HepG2 (cell line): Measurements from ENCODE around the gene GGA1. TPM values are rescaled to one million over a fixed set of nuclear protein-coding genes. Genes with fewer than 3 reads are reported as not detected.

Source experiments
- BCL6 ChIP-seq: IDR thresholded peaks from 2 replicates; pipeline ENCODE4 v1.6.1; 2016; ENCODE audit warnings: missing genetic modification reagents, missing compliant biosample characterization
- DMAP1 ChIP-seq: IDR thresholded peaks from 2 replicates; pipeline ENCODE4 v1.6.1; 2016
- DPF2 ChIP-seq: sonication (generic); formaldehyde crosslinking; IDR thresholded peaks from 2 replicates; pipeline ENCODE4 v1.4.0; 2020; ENCODE audit warnings: mild to moderate bottlenecking, low read depth, missing genetic modification reagents, borderline replicate concordance
- ELF4 ChIP-seq: sonication (generic); formaldehyde crosslinking; IDR thresholded peaks from 2 replicates; pipeline ENCODE4 v1.5.0; 2020; ENCODE audit warnings: missing genetic modification reagents, mild to moderate bottlenecking, moderate library complexity, borderline replicate concordance
- FOXA3 ChIP-seq: IDR thresholded peaks from 2 replicates; pipeline ENCODE4 v1.6.1; 2016; ENCODE audit warnings: missing genetic modification reagents, missing compliant biosample characterization
- GPN1 ChIP-seq: sonication (generic); formaldehyde crosslinking; IDR thresholded peaks from 2 replicates; pipeline ENCODE4 v1.5.1; 2020; ENCODE audit warnings: missing genetic modification reagents, borderline replicate concordance
- HES4 ChIP-seq: sonication (generic); formaldehyde crosslinking; IDR thresholded peaks from 2 replicates; pipeline ENCODE4 v1.9.0; 2021; ENCODE audit warnings: mild to moderate bottlenecking, missing genetic modification reagents, borderline replicate concordance
- MLLT10 ChIP-seq: sonication (generic); formaldehyde crosslinking; IDR thresholded peaks from 2 replicates; pipeline ENCODE4 v1.4.0; 2020; ENCODE audit warnings: missing genetic modification reagents
- MTF2 ChIP-seq: sonication (generic); formaldehyde crosslinking; IDR thresholded peaks from 2 replicates; pipeline ENCODE4 v1.5.0; 2020; ENCODE audit warnings: missing genetic modification reagents, borderline replicate concordance
- POLR2AphosphoS2 ChIP-seq: IDR thresholded peaks from 2 replicates; pipeline ENCODE4 v1.6.1; 2011; ENCODE audit warnings: low read depth, low read length, improper control_type of control experiment
- PRMT3 ChIP-seq: sonication (generic); formaldehyde crosslinking; IDR thresholded peaks from 2 replicates; pipeline ENCODE4 v1.8.1; 2022; ENCODE audit warnings: low read depth, mild to moderate bottlenecking, moderate library complexity, missing genetic modification reagents, borderline replicate concordance
- RARA ChIP-seq: IDR thresholded peaks from 2 replicates; pipeline ENCODE4 v1.6.1; 2016; ENCODE audit warnings: missing genetic modification reagents, missing compliant biosample characterization
- SAFB2 ChIP-seq: sonication (generic); formaldehyde crosslinking; IDR thresholded peaks from 2 replicates; pipeline ENCODE4 v1.5.1; 2020; ENCODE audit warnings: missing genetic modification reagents, low read depth, mild to moderate bottlenecking, borderline replicate concordance
- SALL1 ChIP-seq: sonication (generic); formaldehyde crosslinking; IDR thresholded peaks from 2 replicates; pipeline ENCODE4 v1.8.0; 2022; ENCODE audit warnings: mild to moderate bottlenecking, missing genetic modification reagents
- SIX1 ChIP-seq: sonication (generic); formaldehyde crosslinking; IDR thresholded peaks from 2 replicates; pipeline ENCODE4 v1.4.0; 2020; ENCODE audit warnings: missing genetic modification reagents, borderline replicate concordance
- SRSF1 ChIP-seq: fragments of 200-400 bp; formaldehyde crosslinking; optimal IDR thresholded peaks from 2 replicates; pipeline ENCODE3; 2017; ENCODE audit warnings: mild to moderate bottlenecking, low read depth, low read length, moderate library complexity
- TAF15 ChIP-seq: fragments of 200-400 bp; formaldehyde crosslinking; IDR thresholded peaks from one replicate; pipeline ENCODE4 v1.6.1; 2018; ENCODE audit warnings: mild to moderate bottlenecking, low read depth, low read length; ENCODE audit not compliant: poor library complexity, severe bottlenecking
- XRCC5 ChIP-seq: fragments of 200-400 bp; formaldehyde crosslinking; optimal IDR thresholded peaks from 2 replicates; pipeline ENCODE3; 2017; ENCODE audit warnings: mild to moderate bottlenecking, low read length
- ZBTB3 ChIP-seq: sonication (generic); formaldehyde crosslinking; IDR thresholded peaks from 2 replicates; pipeline ENCODE4 v1.4.0; 2020; ENCODE audit warnings: low read depth, mild to moderate bottlenecking, moderate library complexity, missing genetic modification reagents, borderline replicate concordance
- ZEB1 ChIP-seq: IDR thresholded peaks from 2 replicates; pipeline ENCODE4 v1.6.1; 2012; ENCODE audit warnings: mild to moderate bottlenecking, low read depth, inconsistent platforms; ENCODE audit not compliant: insufficient replicate concordance
- ZMYM4 ChIP-seq: sonication (generic); formaldehyde crosslinking; IDR thresholded peaks from 2 replicates; pipeline ENCODE4 v1.8.1; 2023; ENCODE audit warnings: mild to moderate bottlenecking, missing genetic modification reagents
- ZNF17 ChIP-seq: sonication (generic); formaldehyde crosslinking; IDR thresholded peaks from 2 replicates; pipeline ENCODE4 v1.5.0; 2020; ENCODE audit warnings: mild to moderate bottlenecking, missing genetic modification reagents
- ZNF264 ChIP-seq: sonication (generic); formaldehyde crosslinking; IDR thresholded peaks from 2 replicates; pipeline ENCODE4 v1.4.0; 2020; ENCODE audit warnings: missing genetic modification reagents
- ZNF274 ChIP-seq: sonication (generic); formaldehyde crosslinking; IDR thresholded peaks from 2 replicates; pipeline ENCODE4 v1.5.1; 2020; ENCODE audit warnings: mild to moderate bottlenecking, missing genetic modification reagents
- ZNF326 ChIP-seq: sonication (generic); formaldehyde crosslinking; IDR thresholded peaks from 2 replicates; pipeline ENCODE4 v1.4.0; 2020; ENCODE audit warnings: missing genetic modification reagents, borderline replicate concordance
- ZNF354B ChIP-seq: sonication (generic); formaldehyde crosslinking; IDR thresholded peaks from 2 replicates; pipeline ENCODE4 v1.8.0; 2022; ENCODE audit warnings: mild to moderate bottlenecking, missing genetic modification reagents
- ZNF547 ChIP-seq: sonication (generic); formaldehyde crosslinking; IDR thresholded peaks from 2 replicates; pipeline ENCODE4 v1.5.1; 2020; ENCODE audit warnings: mild to moderate bottlenecking, missing genetic modification reagents
- ZNF569 ChIP-seq: sonication (generic); formaldehyde crosslinking; IDR thresholded peaks from 2 replicates; pipeline ENCODE4 v1.5.0; 2020; ENCODE audit warnings: mild to moderate bottlenecking, missing genetic modification reagents, moderate library complexity, borderline replicate concordance
- ZNF780A ChIP-seq: sonication (generic); formaldehyde crosslinking; IDR thresholded peaks from 2 replicates; pipeline ENCODE4 v1.8.0; 2022; ENCODE audit warnings: mild to moderate bottlenecking, missing genetic modification reagents, moderate library complexity
- ZNF792 ChIP-seq: IDR thresholded peaks from 2 replicates; pipeline ENCODE4 v1.6.1; 2016
- ZSCAN25 ChIP-seq: sonication (generic); formaldehyde crosslinking; IDR thresholded peaks from 2 replicates; pipeline ENCODE4 v1.8.0; 2022; ENCODE audit warnings: mild to moderate bottlenecking, missing genetic modification reagents
- polyA plus RNA-seq, 8 experiments: library from polyadenylated mRNA; depleted of rRNA in 3 of 8; stranded (reverse) in 7 of 8; unstranded in 1 of 8; fragments of >200 nt; fragmentation: Illumina TruSeq in 4 of 8; extraction: Trizol in 4 of 8; gene quantifications; 2 replicates each; pipeline versions ENCODE4 v1.2.1 to v1.2.3, GENCODE V29; 2011 to 2016; ENCODE audit warnings: low read depth in 4 of 8, missing spikeins in 1 of 8, mixed read lengths in 1 of 8; ENCODE audit not compliant: insufficient read depth in 1 of 8
- total RNA-seq, 5 experiments: library from RNA; depleted of rRNA; stranded (reverse); fragments of >200 nt; fragmentation: Illumina TruSeq; extraction: Trizol; gene quantifications; 2 replicates each; pipeline ENCODE4 v1.2.3, GENCODE V29; 2016; ENCODE audit warnings: low read depth in 1 of 5
- TF ChIP-seq, protein P1 (sequence below): sonication (generic); formaldehyde crosslinking; IDR thresholded peaks from 2 replicates; pipeline ENCODE4 v1.4.0; 2020; ENCODE audit warnings: missing genetic modification reagents

GGA1 gene
- total and polyA plus RNA-seq, 2 of the 13 experiments (the other 11 are each of a cell fraction or from before 2014, with no cell fraction given): 29.1 to 87.2 TPM

GRCh38 chr22:37566903-37567798 lies 41.5 kb upstream of the GGA1 start (continued):
- no peak for TF ChIP-seq ZNF547 (CRISPR knock-in tag)
- TF ChIP-seq ZNF780A (CRISPR knock-in tag): no peak
- no peak for TF ChIP-seq HES4 (CRISPR knock-in tag)
- TF ChIP-seq ZNF274: no peak; the same call in 1 of the 2 replicates
- no peak for TF ChIP-seq ZNF792
- no peak for TF ChIP-seq ZNF264
- TF ChIP-seq ZNF17 (CRISPR knock-in tag): no peak
- TF ChIP-seq ELF4 (CRISPR knock-in tag): no peak
- TF ChIP-seq ZSCAN25 (CRISPR knock-in tag): peak; percentile 87
- TF ChIP-seq SIX1 (CRISPR knock-in tag): no peak
- no peak for TF ChIP-seq ZNF354B (CRISPR knock-in tag)
- TF ChIP-seq, protein P1, sequence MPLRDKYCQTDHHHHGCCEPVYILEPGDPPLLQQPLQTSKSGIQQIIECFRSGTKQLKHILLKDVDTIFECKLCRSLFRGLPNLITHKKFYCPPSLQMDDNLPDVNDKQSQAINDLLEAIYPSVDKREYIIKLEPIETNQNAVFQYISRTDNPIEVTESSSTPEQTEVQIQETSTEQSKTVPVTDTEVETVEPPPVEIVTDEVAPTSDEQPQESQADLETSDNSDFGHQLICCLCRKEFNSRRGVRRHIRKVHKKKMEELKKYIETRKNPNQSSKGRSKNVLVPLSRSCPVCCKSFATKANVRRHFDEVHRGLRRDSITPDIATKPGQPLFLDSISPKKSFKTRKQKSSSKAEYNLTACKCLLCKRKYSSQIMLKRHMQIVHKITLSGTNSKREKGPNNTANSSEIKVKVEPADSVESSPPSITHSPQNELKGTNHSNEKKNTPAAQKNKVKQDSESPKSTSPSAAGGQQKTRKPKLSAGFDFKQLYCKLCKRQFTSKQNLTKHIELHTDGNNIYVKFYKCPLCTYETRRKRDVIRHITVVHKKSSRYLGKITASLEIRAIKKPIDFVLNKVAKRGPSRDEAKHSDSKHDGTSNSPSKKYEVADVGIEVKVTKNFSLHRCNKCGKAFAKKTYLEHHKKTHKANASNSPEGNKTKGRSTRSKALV (CRISPR knock-in tag): no peak
- TF ChIP-seq POLR2AphosphoS2: peak; percentile 72; the same call in 1 of the 2 replicates
- TF ChIP-seq DPF2 (CRISPR knock-in tag): no peak
- TF ChIP-seq ZNF569 (CRISPR knock-in tag): no peak
- no peak for TF ChIP-seq TAF15
- no peak for TF ChIP-seq SRSF1
- no peak for TF ChIP-seq FOXA3
- TF ChIP-seq GPN1 (CRISPR knock-in tag): no peak
- TF ChIP-seq DMAP1: 0 out of 2 replicates have a peak, but pooled peaks have one; percentile 28
- peak; percentile 70 for TF ChIP-seq XRCC5
- peak; percentile 30; the same call in 1 of the 2 replicates for TF ChIP-seq ZNF326 (CRISPR knock-in tag)
- no peak for TF ChIP-seq ZMYM4 (CRISPR knock-in tag)
- TF ChIP-seq BCL6: no peak; the same call in 1 of the 2 replicates
- no peak for TF ChIP-seq SAFB2 (CRISPR knock-in tag)
- no peak for TF ChIP-seq MLLT10 (CRISPR knock-in tag)
- TF ChIP-seq PRMT3 (CRISPR knock-in tag): no peak
- TF ChIP-seq ZBTB3 (CRISPR knock-in tag): no peak
- TF ChIP-seq MTF2 (CRISPR knock-in tag): no peak
- TF ChIP-seq ZEB1: no peak
- 0 out of 2 replicates have a peak, but pooled peaks have one; percentile 20 for TF ChIP-seq RARA (CRISPR knock-in tag)
- TF ChIP-seq SALL1 (CRISPR knock-in tag): 0 out of 2 replicates have a peak, but pooled peaks have one; percentile 54
